ENCODE data around the gene PMM2. TPM values are rescaled to one million over a fixed set of nuclear protein-coding genes. Genes with fewer than 3 reads are reported as not detected.
"Not testable (repeated sequence)": the region's sequence is repeated elsewhere in the genome, so short reads cannot be mapped to it uniquely, and the experiment has no call there.

PMM2 gene
- total RNA-seq, 1 donor, result 34.7 TPM

DNA sequence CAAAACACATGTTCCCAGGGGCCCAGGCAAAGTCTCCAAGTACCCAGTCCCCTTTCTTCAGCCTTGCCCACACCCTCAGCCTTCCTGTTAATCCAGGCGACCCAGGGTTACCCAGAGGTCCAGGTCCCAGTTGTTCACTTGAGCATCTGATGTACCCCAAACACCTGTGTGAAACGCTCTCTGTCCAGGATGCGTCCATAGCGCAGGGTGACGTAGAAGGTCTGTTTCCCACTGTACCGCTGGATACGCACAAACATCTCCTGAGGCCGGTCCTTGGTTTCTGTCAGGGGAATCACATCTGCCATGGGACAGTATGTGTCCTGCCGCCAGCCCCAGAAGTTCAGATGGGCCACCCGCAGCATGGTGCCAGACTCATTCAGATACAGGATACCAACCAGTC, 1.8 kb upstream of the PMM2 start:
- no peak overlapping the region for H3K4me3 ChIP-seq (ENCODE audit: low read depth, low read length)
- DNase-seq (ENCODE audit: low read depth), result no peak
- no peak for TF ChIP-seq CTCF (IDR thresholded peaks at IDR 0.05; ENCODE audit: insufficient read depth, low read length)

DNA sequence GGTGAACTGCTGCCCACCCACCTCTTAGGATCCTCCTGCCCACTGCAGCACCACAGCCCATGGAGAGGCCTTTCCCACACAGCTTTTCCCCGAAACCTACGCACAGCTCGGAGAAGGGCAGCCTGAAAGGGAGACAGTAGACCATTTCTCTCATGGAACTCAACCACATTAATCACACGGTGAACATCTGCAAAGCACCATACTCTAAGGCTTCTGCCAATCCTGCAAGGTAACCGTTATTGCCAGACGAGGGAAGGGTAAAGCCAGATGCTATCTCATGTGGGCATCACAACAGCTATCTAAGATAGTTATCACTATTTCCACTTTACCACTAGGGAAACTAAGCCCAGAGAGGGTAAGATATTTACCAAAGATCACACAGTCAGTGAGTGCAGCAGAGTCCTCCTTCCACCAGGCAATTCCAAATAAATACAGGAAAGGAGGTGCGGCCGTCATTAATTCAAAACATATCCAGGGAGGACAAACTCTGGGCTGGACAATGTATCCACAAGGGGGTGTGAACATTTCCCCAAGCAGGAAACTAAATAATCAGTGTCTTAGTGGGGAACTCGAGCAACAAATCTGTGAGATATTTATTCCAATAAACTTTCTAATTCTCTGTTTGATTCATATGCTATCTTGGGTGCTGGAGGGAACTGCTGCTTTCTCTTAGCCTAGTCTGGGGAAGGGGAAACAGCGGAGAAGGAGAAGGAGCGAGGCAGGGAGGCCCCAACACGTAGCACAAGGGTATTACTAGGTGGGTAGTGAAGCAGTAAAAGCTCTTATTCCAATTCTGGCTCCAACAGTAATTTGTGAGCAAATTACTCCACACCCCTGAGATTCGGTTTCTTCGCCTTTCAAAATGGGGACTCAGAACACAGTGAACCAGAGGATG, 923 bp upstream of the PMM2 start:
- peak overlapping the region; percentile 97 for H3K4me3 ChIP-seq (ENCODE audit: low read depth, low read length)
- TF ChIP-seq CTCF (IDR thresholded peaks at IDR 0.05; ENCODE audit: insufficient read depth, low read length), result no peak
- DNase-seq (ENCODE audit: low read depth), result peak; percentile 6

DNA sequence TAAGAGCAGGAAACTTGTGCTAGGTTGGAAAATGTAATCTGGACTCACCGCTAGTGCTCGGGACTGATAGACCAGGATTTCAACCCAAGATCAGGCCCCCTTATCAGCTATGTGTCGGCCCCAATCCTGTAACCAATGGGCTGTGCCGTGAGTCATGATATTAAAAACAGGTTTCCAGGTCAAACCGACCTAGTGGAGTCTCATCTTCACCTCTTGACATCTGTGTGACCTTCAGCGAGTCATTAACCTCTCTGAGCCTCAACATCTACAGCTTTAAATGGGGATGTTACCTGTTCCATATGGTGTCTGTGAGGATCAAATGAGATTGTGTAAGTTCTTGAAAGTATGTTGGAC, 512 bp downstream of the PMM2 start:
- no peak for TF ChIP-seq CTCF (IDR thresholded peaks at IDR 0.05; ENCODE audit: insufficient read depth, low read length)
- DNase-seq (ENCODE audit: low read depth), result peak; percentile 44
- H3K4me3 ChIP-seq (ENCODE audit: low read depth, low read length), result peak overlapping the region; percentile 97

DNA sequence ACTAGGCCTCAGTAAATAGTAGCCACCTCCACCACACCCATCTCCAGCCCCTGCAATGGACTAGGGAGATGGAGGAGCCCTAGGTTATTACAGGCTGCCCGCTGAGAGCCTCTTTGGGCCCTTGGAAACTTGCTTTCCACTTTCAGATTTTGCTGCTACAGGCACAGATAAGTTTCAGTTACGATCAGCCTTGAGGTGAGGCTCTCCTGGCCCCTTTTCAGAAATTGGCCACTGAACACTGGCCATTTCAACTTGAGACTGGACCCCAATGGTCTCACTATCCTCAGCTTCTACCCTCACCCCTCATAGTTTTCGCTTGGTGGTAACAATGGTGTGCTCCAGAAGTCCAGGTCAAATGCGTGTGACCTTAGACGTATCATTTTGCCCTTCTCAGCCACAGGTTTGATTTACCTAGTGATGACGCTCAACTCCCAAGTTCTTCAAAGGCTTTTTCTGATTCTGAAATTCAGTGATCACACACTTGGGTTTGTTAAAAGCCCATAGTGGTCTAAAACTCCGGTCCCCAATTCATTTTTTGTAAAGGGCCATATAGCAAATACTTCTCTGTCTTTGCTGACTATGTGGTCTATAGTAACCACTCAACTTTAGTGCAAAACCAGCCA, 1.0 kb downstream of the PMM2 start:
- H3K4me3 ChIP-seq (ENCODE audit: low read depth, low read length), result peak overlapping the region; percentile 97
- DNase-seq (ENCODE audit: low read depth), result peak; percentile 19
- no peak for TF ChIP-seq CTCF (IDR thresholded peaks at IDR 0.05; ENCODE audit: insufficient read depth, low read length)

GRCh38 chr16:8801701-8802100, 4.1 kb downstream of the PMM2 start:
- no peak for TF ChIP-seq CTCF (IDR thresholded peaks at IDR 0.05; ENCODE audit: insufficient read depth, low read length)
- no peak overlapping the region for H3K4me3 ChIP-seq (ENCODE audit: low read depth, low read length)
- DNase-seq (ENCODE audit: low read depth), result no peak

- H3K4me3 ChIP-seq (ENCODE audit: low read depth, low read length); DNase-seq (ENCODE audit: low read depth): not testable (repeated sequence)
These were observed 6.1 kb downstream of the PMM2 start for GRCh38 chr16:8803733-8804132.

DNA sequence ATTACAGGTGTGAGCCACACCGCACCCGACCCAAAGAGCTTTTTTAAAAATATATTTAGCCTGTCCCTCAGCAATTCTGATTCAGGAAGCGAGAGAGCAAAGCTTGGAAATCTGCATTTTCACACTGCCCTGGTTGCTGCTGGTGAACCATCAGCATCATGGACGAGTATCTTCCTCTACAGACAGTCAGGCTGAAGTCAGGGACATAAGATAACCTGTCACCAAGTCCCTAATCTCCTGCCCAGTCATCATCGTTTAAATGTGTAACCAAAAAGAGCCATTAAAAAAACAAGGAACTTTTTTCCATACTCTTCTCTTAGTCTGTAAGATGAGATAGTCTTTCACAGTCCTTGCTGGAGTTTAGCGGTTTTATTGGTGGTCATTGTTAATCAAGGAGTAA, 6.7 kb downstream of the PMM2 start:
- no peak overlapping the region for H3K4me3 ChIP-seq (ENCODE audit: low read depth, low read length)
- no peak for TF ChIP-seq CTCF (IDR thresholded peaks at IDR 0.05; ENCODE audit: insufficient read depth, low read length)
- DNase-seq (ENCODE audit: low read depth), result no peak
